HG02588 (cell line): ENCODE results near the gene NLRP12.
"Not testable (repeated sequence)": the region's sequence is repeated elsewhere in the genome, so short reads cannot be mapped to it uniquely, and the experiment has no call there.

Experiments used
- ATAC-seq: cut with Tn5 transposase; IDR thresholded peaks from one replicate; pipeline ENCODE4 v1.9.1; 2021; ENCODE audit warnings: mild to moderate bottlenecking, moderate library complexity; ENCODE audit not compliant: unreplicated experiment

Gene NLRP12

DNA sequence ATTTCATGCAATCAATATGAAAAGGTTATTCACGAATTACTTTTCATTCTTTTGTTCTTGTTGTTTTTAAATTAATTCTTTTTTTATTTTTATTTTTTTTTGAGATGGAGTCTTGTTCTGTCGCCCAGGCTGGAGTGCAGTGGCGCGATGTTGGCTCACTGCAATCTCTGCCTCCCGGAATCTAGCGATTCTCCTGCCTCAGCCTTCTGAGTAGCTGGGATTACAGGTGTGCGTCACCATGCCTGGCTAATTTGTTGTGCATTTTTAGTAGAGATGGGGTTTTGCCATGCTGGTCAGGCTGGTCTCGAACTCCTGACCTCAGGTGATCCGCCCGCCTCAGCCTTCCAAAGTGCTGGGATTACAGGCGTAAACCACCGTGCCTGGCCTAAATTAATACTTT lies 16.1 kb upstream of the NLRP12 start:
- not testable (repeated sequence) for ATAC-seq

DNA sequence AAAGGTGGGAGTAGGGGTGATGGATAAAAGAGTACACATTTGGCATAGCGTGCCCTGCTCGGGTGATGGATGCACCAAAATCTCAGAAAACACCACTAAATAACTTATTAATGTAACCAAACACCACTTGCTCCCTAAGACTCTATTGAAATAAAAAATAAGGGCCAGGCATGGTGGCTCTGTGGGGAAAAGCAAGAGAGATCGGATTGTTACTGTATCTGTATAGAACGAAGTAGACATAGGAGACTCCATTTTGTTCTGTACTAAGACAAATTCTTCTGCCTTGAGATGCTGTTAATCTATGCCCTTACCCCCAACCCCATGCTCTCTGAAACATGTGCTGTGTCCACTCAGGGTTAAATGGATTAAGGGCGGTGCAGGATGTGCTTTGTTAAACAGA lies 14.3 kb upstream of the NLRP12 start:
- ATAC-seq: not testable (repeated sequence)

DNA sequence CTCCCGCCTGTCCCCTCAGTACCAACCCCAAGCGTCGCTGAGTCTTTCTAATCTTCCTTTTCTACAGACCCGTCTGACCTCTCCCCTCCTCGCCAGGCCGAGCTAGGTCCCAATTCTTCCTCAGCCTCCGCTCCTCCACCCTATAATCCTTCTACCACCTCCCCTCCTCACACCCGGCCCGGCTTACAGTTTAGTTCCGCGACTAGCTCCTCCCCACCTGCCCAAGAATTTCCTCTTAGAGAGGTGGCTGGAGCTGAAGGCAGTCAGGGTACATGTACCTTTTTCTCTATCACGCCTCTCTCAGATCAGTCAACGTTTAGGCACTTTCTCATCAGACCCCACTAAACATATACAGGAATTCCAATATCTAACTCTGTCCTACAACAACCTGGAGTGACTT lies 8.7 kb upstream of the NLRP12 start:
- not testable (repeated sequence) for ATAC-seq

DNA sequence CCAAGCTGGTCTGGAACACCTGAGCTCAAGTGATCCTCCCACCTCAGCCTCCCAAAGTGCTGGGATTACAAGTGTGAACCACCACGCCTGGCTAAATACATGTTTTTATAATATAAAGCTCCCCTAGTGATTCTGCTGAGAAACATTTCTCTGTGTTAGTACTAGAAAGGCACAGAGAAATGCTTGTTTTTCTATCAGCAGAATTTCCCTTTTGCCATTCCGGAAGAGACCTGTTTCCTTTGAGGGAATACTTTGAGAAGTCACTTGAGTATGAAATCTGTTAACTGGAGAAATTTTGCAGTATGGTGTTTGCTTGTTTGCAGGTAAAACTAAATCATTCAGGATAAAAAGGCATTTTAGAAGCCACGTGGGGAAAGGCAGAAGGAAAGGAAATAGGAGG lies 4.4 kb upstream of the NLRP12 start:
- ATAC-seq: no peak

DNA sequence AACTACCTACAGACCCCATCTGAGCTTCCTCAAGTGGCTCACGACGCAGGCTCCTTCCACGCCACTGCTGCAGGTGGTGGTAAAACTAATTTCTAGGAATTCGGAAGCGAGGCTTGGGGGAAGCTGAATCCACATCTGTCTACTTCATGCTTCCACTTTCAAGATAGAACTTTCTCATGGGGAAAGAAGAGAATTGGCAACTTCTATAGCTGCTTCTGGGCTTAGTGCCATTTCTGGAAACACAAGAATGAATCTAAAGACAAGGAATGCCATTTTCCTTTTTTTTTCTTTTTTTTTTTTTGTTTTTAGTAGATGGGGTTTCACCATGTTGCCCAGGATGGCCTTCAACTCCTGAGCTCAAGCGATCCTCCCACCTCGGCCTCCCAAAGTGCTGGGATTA lies 2.8 kb upstream of the NLRP12 start:
- ATAC-seq: no peak

DNA sequence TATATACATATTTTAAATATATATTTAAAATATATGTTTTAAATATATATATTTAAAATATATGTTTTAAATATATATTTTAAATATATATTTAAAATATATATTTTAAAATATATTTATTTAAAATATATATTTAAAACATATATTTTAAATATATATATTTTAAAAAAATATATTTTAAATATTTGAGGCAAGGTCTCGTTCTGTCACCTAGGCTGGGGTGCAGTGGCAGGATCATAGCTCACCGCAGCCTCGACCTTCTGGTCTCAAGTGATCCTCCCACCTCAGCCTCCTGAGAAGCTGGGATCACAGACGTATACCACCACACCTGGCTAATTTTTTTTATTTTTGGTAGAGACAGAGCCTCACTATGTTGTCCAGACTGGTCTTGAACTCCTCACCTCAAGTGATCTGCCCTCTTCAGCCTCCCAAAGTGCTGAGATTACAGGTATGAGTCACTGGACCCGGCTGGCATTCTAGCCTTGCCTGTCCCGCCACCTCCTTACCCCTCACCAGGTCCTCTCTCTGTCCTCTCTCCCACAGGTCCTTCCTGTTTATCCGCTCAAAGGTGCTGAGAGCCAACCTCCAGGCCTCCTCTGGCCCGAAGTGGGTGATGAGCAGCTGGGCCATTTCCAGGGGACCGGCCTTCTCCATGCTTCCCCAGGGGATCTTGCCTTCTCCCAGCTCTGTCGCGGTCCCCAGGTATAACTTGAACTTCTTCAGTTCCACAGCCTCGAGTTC lies 564 bp downstream of the NLRP12 start:
- ATAC-seq: no peak

DNA sequence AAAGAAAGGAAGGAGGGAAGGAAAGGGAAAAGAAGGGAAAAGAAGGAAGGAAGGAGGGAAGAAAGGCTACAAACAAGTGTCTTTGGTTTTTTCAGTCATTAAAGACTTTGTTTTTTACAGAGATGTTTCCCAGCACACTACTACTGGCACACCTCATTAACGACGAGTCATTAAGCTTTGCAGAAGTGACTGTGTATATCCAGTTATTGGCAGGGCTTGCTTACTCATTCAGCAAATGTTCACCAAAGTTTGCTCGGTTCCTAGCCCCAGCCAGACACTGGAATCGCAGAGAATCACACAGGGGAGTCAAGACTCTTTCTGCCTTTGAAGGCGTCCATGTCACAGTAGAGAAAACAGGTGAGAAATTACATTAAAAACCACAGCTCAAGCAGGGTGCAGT lies 4.3 kb downstream of the NLRP12 start:
- no peak for ATAC-seq

DNA sequence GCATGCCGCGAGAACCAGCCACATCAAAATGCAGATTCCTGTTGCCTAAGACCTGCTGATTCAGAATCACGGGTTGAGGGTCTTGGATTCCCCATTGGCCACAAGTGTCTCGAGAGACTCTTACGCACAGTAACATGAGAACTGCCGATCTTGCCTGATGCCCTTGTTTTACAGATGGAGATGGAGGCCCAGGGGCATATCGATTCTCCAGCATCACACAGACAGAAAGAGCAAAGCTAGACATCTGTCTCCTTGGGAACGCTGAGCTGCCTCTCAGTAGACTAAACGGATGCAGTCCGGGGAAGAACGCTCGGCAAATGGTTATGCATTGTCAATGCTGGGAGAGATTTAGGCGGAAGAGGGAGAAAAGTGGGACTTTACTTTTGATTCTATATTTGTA lies 5.4 kb downstream of the NLRP12 start:
- ATAC-seq: no peak

DNA sequence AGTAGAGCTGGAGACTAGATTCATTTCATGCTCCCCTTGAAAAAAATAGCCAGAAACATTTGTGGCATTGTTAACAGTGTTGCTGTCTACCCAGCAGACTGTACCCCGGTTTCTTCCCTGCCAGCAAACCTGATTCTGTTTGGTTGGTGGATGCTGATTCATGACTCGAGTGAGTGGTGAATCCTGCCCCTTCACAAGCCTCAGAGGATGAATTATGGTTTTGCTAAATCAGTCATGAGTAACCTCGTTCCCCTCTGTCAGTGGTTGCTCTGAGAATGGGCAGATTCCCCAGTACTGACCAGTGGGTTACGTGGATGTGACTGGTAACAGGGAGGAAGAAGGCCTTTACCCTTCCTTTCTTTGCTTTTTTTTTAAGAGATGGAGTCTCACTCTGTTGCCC lies 10.1 kb downstream of the NLRP12 start:
- no peak for ATAC-seq

DNA sequence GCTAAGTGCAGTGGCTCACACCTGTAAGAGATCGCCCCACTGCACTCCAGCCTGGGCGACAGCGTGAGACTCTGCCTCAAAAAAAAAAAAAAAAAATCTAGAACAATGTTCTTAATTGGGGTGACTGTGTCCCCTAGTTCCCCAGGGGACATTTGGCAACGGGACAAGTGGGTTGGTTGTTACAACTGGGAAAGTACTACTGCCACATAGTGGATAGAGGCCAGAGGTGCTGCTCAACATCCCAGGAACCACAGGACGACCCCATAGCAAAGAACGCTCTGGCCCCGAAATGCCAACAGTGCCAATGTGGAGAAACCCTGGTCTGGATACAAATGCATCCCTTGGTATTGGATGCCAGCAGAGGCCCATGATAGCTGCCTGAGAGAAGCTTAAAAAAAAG lies 11.8 kb downstream of the NLRP12 start:
- no peak for ATAC-seq

DNA sequence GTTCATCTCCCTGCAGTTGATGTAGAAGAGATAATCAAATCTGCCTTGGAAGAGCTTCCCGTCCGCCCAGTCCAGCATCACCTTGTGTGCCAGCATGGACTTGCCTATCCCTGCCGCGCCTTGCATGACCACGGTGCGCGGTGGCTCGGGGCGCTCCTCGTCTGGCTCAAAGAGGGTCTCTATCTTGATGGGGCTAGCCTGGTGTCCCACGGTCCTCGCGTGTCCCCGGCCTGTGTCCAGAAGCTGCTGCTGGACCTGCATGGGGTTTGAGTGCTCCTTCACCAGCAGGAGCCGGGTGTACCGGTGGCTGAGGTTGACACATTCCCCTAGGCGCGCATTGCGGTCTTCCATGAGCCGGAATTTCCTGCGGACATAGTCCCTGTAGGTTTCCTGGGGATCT lies 13.2 kb downstream of the NLRP12 start:
- no peak for ATAC-seq

DNA sequence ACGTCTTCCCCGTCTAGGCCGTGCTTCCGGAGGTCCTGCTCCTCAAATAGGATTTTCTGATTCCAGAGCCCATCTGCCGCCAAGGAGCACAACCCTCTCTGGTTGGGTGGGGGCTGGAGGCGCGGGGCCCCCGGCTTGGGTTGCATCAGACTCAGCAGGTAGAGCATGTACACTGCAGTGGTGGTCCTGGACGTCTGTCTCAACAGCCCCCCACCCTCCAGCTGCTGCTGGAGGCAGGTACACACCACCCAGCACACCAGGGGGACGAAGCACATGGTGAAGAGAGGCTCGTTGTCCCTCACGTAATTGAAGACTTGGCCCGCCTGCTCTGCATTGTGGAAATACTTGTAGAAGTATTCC lies 13.9 kb downstream of the NLRP12 start:
- no peak for ATAC-seq

DNA sequence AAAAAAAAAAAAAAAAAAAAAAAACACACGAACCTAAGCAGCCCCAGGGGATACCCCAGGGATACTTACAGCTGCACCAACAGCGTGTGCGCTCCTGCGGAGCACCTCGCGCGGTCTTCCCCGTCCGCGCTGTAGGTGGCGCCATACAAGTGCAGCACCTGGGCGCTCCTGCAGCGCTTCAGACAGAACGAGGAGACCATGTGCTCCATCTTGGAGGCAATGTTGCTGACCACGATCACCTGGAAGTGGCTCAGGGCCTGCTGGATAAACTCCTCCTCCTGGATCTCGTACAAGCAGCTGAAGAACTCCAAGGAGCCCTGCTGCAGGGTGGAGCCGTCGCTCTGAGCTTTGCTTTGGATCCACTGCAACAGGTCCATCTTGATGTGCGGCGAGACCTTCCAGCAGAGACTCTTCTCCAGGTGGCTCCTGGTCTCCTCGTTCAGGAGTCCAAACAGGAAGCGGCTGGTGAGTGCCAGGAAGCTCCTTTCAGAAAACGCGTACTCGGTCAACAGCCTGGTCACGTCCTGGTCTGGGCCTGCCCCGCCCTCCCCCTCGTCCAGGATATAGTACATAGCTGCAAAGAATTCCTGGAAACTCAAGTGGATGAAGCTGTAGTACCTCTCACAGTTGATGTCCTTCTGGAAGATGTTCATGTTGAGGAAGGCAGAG lies 14.5 kb downstream of the NLRP12 start:
- no peak for ATAC-seq

DNA sequence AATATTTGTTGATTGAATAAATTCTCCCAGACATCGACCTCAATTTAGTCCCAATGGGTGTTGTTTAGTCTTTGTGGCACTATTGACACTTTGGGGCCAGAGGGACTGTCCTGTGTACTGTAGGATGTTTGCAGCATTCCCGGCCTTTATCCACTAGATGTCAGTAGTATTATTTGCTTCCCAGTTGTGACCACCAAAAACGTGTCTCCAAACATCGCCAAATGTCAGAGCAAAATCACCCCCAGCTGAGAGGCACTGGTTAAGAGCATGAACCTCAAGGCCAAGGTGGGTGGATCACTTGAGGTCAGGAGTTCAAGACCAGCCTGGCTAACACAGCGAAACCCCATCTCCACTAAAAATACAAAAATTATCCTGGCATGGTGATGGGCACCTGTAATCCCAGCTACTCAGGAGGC lies 15.4 kb downstream of the NLRP12 start:
- ATAC-seq: no peak

DNA sequence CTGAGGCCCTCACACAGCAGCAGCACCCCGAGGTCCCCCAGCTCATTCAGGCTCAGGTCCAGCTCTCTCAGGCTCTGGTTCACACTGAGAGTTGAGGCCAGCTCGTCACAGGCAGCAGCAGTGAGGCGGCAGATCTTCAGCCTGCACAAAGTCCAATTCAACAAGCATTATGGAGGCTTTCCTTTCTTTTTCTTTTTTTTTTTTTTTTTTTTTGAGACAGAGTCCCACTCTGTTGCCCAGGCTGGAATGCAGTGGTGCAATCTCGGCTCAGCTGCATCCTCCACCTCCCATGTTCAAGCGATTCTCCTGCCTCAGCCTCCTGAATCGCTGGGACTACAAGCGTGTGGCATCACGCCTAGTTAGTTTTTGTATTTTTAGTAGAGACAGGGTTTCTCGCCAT lies 22.9 kb downstream of the NLRP12 start:
- ATAC-seq: no peak

DNA sequence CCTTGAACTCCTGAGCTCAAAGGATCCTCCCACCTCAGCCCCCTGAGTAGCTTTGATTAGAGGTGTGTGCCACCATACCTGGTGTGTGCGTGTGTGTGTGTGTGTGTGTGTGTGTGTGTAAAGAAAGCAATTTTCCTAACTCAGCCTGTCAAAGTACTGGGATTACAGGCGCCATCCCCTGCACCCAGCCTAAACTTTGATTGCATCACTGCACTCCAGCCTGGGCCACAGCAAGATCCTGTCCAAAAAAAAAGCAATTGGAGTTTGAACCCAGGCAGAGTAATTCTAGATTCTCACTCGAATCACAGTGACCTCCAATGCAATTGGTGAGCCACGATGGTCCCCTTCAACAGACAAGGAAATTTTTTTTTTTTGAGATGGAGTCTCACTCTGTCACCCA lies 29.1 kb downstream of the NLRP12 start:
- no peak for ATAC-seq

DNA sequence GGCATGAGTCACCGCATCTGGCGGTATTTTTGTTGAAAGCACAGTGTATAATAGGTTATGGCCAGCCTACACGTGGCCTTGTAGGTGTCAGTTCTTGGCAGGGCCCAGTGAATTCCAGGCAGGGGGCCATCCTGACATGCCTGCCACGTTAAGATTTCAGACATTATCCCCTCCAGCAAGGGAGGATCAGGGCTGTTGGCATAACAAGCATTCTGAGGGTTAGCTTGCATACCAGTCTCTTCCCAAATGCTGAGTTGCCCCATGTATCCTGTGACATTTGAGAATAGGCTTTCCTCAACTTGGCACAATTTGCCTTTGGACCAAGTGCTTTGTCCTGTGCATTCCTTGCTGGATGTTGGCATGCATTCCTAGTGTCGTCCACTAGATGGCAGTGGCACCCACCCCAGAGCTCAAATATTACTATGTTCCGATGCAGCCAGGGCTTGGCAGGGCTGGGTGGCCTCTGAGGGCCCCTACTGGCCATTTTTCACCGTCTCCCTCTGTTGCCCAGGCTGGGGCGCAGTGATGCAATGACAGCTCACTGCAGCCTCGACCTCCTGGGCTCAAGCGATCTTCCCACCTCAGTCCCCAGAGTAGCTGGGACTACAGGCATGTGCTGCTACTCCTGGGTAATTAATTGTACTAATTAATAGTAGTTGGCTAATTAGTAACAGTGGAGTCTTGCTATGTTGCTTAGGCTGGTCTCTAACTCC lies 31.2 kb downstream of the NLRP12 start:
- peak; percentile 62 for ATAC-seq

DNA sequence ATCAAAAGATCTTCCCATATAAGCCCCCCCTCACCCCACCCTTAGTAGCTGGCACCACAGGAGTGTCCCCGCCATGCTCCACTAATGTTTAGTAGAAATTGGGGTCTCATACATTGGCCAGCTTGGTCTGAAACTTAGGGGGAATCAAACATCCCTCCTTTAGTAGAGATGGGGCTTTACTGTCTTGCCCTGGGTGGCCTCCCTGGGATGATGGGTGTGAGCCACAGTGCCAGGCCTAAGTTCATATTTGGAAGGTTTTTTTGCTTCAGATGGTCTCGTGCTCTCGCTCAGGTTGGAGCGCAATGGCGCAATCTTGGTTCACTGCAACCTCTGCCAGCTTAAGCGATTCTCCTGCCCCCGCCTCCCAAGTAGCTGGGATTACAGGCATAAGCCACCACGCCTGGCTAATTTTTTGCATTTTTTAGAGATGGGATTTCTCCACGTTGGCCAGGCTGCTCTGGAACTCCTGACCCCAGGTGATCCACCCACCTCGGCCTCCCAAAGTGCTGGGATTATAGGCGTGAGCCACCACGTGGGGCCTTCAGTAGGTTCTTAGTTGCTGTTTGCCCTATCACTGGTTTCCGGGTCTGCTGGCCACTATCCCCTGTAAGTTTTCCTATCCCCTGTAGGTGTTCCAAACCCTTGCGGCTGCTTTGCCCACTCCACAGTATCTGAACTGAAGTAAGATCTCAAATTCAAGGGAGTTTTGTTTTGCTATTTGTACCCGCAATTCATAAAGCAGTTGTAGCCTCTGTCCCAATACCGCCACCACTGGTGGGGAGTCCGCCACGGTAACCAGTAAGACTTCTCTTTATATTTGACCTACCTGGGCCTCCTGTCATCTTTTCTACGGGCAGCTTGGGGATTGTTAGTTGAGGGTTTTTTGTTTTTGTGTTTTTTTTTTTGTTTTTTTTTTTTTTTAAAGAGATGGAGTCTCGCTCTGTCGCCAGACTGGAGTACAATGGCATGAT lies 34.1 kb downstream of the NLRP12 start:
- ATAC-seq: no peak

DNA sequence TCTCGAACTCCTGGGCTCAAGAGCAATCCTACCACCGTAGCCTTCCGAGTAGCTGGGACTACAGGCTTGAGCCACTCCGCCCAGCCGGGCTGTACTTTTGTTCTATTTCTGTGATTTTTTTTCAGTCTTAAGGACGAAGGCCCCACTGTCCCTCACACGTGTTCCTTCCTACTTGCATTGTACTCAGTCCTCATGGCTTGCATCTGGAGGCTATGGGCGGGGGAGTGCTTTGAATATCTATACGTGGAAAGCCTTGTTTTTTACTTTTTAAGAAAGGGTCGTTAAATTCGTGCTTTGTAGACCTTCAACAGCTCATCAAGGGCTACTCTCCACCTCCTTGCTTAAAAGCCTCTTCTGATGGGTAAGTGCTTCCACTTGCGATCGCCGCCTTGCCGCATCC lies 36.8 kb downstream of the NLRP12 start:
- ATAC-seq: no peak

DNA sequence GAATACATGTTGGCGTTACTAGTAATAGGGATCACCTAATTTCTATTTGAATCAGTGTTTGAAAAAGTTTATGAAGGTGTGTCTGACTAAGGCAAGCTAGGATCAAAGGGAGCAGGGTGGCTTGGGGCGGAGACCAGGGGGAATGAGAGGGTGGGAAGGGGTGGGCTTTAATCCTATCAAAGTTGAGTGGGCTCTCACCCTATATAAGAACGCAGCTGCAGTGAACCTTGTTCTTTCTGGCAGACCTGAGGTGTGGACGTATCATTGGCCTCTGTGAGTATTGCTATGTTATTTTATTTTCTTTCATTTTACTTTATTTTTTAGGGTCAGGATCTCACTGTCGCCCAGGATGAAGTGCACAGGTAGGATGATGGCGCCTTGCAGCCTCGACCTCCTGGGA lies 37.4 kb downstream of the NLRP12 start:
- ATAC-seq: no peak
